GM12892 (cell line): ENCODE measurements around the gene PRM2.

Experiments
- POLR2A ChIP-seq: IDR thresholded peaks from 2 replicates; pipeline ENCODE4 v1.6.1; 2011; ENCODE audit warnings: low read depth, low read length, control low read depth
- POLR2AphosphoS5 ChIP-seq: IDR thresholded peaks from 2 replicates; pipeline ENCODE4 v1.6.1; 2011; ENCODE audit warnings: low read depth, low read length, control low read depth
- TAF1 ChIP-seq: IDR thresholded peaks from 2 replicates; pipeline ENCODE4 v1.6.1; 2011; ENCODE audit warnings: low read depth, mild to moderate bottlenecking, control low read depth, low read length, borderline replicate concordance

DNA sequence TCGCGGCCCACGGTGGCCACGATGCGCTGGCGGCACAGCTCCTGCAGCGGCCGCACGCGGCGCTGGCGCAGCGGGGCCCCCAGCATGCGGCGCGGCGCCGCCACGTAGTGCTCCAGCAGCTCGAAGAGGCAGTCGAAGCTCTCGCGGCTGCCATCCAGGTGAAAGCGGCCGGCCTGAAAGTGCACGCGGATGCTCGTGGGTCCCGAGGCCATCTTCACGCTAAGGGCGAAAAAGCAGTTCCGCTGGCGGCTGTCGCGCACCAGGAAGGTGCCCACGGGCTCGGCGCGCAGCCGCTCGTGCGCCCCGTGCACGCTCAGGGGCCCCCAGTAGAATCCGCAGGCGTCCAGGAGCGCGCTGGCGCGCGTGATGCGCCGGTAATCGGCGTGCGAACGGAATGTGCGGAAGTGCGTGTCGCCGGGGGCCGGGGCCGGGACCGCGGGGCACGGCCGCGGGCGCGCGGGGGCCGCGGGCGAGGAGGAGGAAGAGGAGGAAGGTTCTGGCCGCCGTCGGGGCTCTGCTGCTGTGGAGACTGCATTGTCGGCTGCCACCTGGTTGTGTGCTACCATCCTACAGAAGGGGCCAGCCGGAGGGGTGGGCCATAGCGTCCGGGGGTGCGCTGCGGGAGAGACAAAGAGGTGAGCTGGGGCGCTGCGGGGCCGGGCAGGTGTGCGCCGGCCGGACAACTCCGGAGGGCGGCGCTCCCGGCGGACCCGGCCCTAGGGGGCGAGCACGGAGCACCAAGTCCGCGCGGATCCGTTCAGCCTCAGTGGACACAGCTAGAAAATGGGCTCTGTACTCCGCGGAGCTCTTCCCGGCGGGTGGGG is 21.2 kb downstream of the PRM2 start:
- TF ChIP-seq POLR2A (no peak; the same call in 1 of the 2 replicates), TAF1 (no peak), POLR2AphosphoS5 (no peak; the same call in none of the 2 replicates)
